HepG2 (cell line): Measurements from ENCODE around the gene ANKRD11. TPM values are rescaled to one million over a fixed set of nuclear protein-coding genes. Genes with fewer than 3 reads are reported as not detected.

Experiments used
- CREB3 ChIP-seq: sonication (generic); formaldehyde crosslinking; IDR thresholded peaks from 2 replicates; pipeline ENCODE4 v1.5.0; 2020; ENCODE audit warnings: missing genetic modification reagents
- EEA1 ChIP-seq: sonication (generic); formaldehyde crosslinking; IDR thresholded peaks from 2 replicates; pipeline ENCODE4 v1.5.1; 2020; ENCODE audit warnings: mild to moderate bottlenecking, missing genetic modification reagents, borderline replicate concordance
- GATAD2A ChIP-seq: IDR thresholded peaks from 2 replicates; pipeline ENCODE4 v1.6.1; 2016
- GMEB2 ChIP-seq: IDR thresholded peaks from 2 replicates; pipeline ENCODE4 v1.6.1; 2016; ENCODE audit warnings: missing biosample characterization, missing genetic modification reagents, low read depth
- HMGXB3 ChIP-seq: sonication (generic); formaldehyde crosslinking; IDR thresholded peaks from 2 replicates; pipeline ENCODE4 v1.4.0; 2020; ENCODE audit warnings: missing genetic modification reagents, borderline replicate concordance
- HNF4G ChIP-seq, 2 experiments: sonication (generic) in 1 of 2; formaldehyde crosslinking in 1 of 2; IDR thresholded peaks; 2 replicates each; pipeline versions ENCODE4 v1.4.0 to v1.6.1; 2011 to 2020; ENCODE audit warnings: borderline replicate concordance in 2 of 2, low read depth in 2 of 2, mild to moderate bottlenecking in 2 of 2, low read length in 1 of 2, missing genetic modification reagents in 1 of 2, moderate library complexity in 1 of 2
- MEIS2 ChIP-seq: sonication (generic); formaldehyde crosslinking; IDR thresholded peaks from 2 replicates; pipeline ENCODE4 v1.9.0; 2021; ENCODE audit warnings: mild to moderate bottlenecking, missing genetic modification reagents
- PPARG ChIP-seq: conservative IDR thresholded peaks from 2 replicates; pipeline ENCODE4 v1.6.1; 2016; ENCODE audit warnings: missing biosample characterization, missing genetic modification reagents
- TAF15 ChIP-seq: fragments of 200-400 bp; formaldehyde crosslinking; IDR thresholded peaks from one replicate; pipeline ENCODE4 v1.6.1; 2018; ENCODE audit warnings: mild to moderate bottlenecking, low read depth, low read length; ENCODE audit not compliant: poor library complexity, severe bottlenecking
- ZBTB4 ChIP-seq: sonication (generic); formaldehyde crosslinking; IDR thresholded peaks from 2 replicates; pipeline ENCODE4 v1.4.0; 2020; ENCODE audit warnings: missing genetic modification reagents, mild to moderate bottlenecking, borderline replicate concordance
- ZNF496 ChIP-seq: sonication (generic); formaldehyde crosslinking; IDR thresholded peaks from 2 replicates; pipeline ENCODE4 v1.8.1; 2023; ENCODE audit warnings: mild to moderate bottlenecking, moderate library complexity, missing genetic modification reagents; ENCODE audit not compliant: insufficient replicate concordance
- ZNF691 ChIP-seq: sonication (generic); formaldehyde crosslinking; IDR thresholded peaks from 2 replicates; pipeline ENCODE4 v1.4.0; 2020; ENCODE audit warnings: missing genetic modification reagents, low read depth, mild to moderate bottlenecking, borderline replicate concordance
- ZNF790 ChIP-seq: sonication (generic); formaldehyde crosslinking; IDR thresholded peaks from 2 replicates; pipeline ENCODE4 v1.8.0; 2022; ENCODE audit warnings: missing genetic modification reagents, mild to moderate bottlenecking, borderline replicate concordance
- ZNF816 ChIP-seq: sonication (generic); formaldehyde crosslinking; IDR thresholded peaks from 2 replicates; pipeline ENCODE4 v1.8.0; 2022; ENCODE audit warnings: missing genetic modification reagents, mild to moderate bottlenecking, borderline replicate concordance
- polyA plus RNA-seq, 8 experiments: library from polyadenylated mRNA; depleted of rRNA in 3 of 8; stranded (reverse) in 7 of 8; unstranded in 1 of 8; fragments of >200 nt; fragmentation: Illumina TruSeq in 4 of 8; extraction: Trizol in 4 of 8; gene quantifications; 2 replicates each; pipeline versions ENCODE4 v1.2.1 to v1.2.3, GENCODE V29; 2011 to 2016; ENCODE audit warnings: low read depth in 4 of 8, missing spikeins in 1 of 8, mixed read lengths in 1 of 8; ENCODE audit not compliant: insufficient read depth in 1 of 8
- total RNA-seq, 5 experiments: library from RNA; depleted of rRNA; stranded (reverse); fragments of >200 nt; fragmentation: Illumina TruSeq; extraction: Trizol; gene quantifications; 2 replicates each; pipeline ENCODE4 v1.2.3, GENCODE V29; 2016; ENCODE audit warnings: low read depth in 1 of 5

ANKRD11 gene
- total and polyA plus RNA-seq, 2 of the 13 experiments (the other 11 are each of a cell fraction or from before 2014, with no cell fraction given): 21.4 to 38.4 TPM

- TF ChIP-seq HNF4G (IDR thresholded peaks at IDR 0.05; ENCODE audit: borderline replicate concordance, low read depth, low read length) (peak; percentile 92), HNF4G (CRISPR knock-in tag; IDR thresholded peaks at IDR 0.05; ENCODE audit: borderline replicate concordance, low read depth) (peak; percentile 88), GMEB2 (CRISPR knock-in tag) (peak; percentile 53; the same call in 1 of the 2 replicates), ZNF691 (CRISPR knock-in tag) (peak; percentile 97; the same call in 1 of the 2 replicates), TAF15 (no peak), MEIS2 (CRISPR knock-in tag) (peak; percentile 98), GATAD2A (CRISPR knock-in tag) (peak; percentile 99), CREB3 (CRISPR knock-in tag) (peak; percentile 26; the same call in 1 of the 2 replicates), ZNF496 (CRISPR knock-in tag) (no peak), ZNF816 (CRISPR knock-in tag) (peak; percentile 95; the same call in 1 of the 2 replicates), PPARG (CRISPR knock-in tag) (peak; percentile 84), ZNF790 (CRISPR knock-in tag) (peak; percentile 94), EEA1 (no peak), HMGXB3 (peak; percentile 91; the same call in 1 of the 2 replicates), ZBTB4 (CRISPR knock-in tag) (peak; percentile 99)
These were observed 94.9 kb downstream of the ANKRD11 start (continued) for GRCh38 chr16:89395150-89396142.
